Activated CD4-positive, CD25-positive, alpha-beta regulatory T cell treated with anti-CD3 and anti-CD28 coated beads, Interleukin-2, amount 50 U/mL, for 72 hours (primary cell): ENCODE measurements around the gene CKB.
A peak's percentile ranks its signal among the peaks of the same experiment; 100 is the strongest.

Experiments used
- DNase-seq: peaks from one replicate; pipeline ENCODE4 v3.0.0; 2021

CKB gene

DNA sequence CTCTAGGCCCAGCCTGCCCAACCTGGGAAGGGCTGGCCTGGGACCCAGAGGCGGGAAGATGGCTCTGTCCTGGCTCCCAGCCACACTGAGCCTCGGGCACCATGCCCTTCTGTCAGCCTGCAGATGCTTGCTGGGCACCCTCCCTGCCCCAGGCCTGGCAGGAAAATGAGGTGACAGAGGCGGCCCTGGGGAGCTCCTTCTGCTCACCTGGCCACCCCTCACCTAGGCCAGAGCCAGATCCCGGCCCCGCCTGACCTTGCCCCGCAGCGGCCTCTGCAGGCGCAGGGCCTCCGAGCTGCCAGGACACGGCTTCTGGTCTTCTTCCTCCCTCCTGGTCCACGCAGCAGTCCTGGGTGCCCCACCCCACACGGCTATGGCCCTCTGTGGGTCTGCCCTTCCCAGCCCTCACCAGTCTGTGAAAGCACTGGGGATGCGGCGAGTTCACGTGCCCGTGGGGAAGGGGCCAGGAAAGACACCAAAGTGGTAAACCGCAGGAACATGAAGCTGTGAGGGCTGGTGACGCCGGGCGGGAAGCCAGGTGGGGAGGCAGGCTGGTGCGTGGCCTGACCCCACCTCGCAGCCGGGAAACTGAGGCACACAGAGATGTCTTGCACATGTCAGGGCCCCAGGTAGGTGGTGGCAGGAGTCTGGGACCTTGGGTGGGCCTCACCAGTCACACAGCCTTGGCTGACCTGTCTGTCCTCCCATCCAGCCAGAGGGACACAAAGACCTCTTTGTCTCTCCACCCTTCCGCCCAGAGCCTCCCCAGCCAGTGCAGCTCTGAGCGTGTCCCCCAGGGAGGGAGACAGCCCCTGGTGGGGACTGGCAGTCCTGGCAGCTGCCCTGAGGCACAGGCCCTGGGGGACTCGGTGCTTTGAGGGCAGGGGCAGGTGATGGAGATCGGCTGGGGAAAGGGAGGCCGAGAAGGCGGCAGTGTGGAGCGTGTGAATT lies 27.0 kb upstream of the CKB start:
- no peak for DNase-seq

GRCh38 chr14:103548463-103549351 lies 26.1 kb upstream of the CKB start:
- no peak for DNase-seq

GRCh38 chr14:103547941-103548462 lies 25.4 kb upstream of the CKB start:
- no peak for DNase-seq

- no peak for DNase-seq
These were observed 24.9 kb upstream of the CKB start for GRCh38 chr14:103547455-103547940.

- DNase-seq, result peak; percentile 80
These were observed 24.2 kb upstream of the CKB start for GRCh38 chr14:103546652-103547454.

GRCh38 chr14:103545915-103546651 lies 23.5 kb upstream of the CKB start:
- DNase-seq, result no peak

DNA sequence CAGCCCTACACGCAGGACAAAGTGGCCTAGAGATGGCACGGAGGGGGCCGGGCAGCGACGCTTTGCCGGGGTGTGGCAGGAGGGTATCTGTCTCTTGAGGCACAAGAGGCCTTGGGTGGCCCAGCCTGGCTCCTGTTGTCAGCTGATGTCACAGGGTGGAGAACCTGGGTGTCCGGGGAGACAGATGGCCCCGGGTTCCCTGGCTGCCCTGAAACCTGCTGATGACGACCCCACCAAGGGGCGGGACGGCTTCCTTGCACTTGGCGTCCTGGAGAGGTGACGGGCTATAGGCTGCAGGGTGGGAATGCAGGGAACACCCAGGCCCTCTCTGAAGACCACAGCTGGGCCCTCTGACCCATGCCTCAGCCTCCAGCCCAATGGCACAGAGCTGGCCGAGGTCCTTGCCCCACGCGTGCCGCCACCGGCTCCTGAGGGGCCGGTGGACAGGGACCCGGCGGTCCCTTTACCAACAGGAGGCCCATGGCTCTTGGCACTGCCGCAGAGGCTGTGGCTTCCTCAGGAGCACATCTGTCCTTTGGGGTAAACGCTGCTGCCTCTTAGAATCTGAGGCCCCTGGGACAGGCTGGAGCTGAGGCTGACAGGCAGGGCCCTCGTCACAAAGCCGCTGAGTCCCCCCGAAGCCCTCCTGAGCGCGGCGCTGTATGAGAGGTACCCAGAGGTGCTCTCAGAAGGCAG lies 22.7 kb upstream of the CKB start:
- no peak for DNase-seq

GRCh38 chr14:103544388-103545218 lies 22.0 kb upstream of the CKB start:
- DNase-seq, result no peak

DNA sequence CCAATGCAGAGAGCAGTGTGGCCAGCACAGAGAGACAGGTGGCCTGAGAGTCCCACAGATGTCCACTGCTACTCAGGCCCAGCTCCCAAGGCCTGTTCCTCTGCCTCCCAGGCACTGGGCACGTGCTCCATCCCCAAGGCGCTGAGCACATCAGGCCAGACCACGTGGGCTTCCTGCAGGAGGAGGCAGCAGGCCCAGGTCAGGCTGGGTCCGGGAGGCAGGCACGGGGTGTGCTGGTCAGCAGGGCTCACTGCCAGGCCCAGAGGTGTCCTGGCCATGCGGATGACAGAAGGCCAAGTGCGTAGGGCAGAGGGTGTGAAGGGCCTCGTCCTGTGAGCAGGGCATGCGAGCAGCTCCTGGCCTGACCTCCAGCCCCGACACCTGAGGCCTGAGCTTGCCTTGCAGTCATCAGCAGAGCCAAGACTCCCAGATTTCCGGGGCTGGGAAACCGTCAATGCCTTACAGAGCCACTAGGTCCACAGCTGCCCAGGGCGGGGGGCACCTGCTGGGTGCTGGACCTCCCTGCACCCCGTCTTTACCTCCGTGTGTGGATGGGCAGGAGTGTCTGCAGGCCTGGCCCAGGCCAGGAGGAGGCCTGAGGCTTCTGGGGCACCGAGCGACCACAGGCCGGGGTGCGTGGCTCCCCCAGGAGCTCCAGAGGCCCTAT lies 21.2 kb upstream of the CKB start:
- no peak for DNase-seq

- DNase-seq, result no peak
These were observed 20.5 kb upstream of the CKB start for GRCh38 chr14:103543140-103543539.

- no peak for DNase-seq
These were observed 20.0 kb upstream of the CKB start for GRCh38 chr14:103542605-103543088.

- no peak for DNase-seq
These were observed 19.3 kb upstream of the CKB start for GRCh38 chr14:103541709-103542604.

- no peak for DNase-seq
These were observed 18.4 kb upstream of the CKB start for GRCh38 chr14:103540821-103541708.

GRCh38 chr14:103539056-103539825 lies 16.6 kb upstream of the CKB start:
- no peak for DNase-seq

- DNase-seq, result no peak
These were observed 15.8 kb upstream of the CKB start for GRCh38 chr14:103538291-103539055.
